Measurements from ENCODE around the gene KIAA0513.

GRCh38 chr16:84992717-84993075 lies 34.9 kb upstream of the KIAA0513 start:
- TF ChIP-seq CTCF (IDR thresholded peaks at IDR 0.05; ENCODE audit: borderline replicate concordance, extremely low read depth, low read length, poor library complexity, severe bottlenecking) (no peak), EZH2 (IDR thresholded peaks at IDR 0.05; ENCODE audit: borderline replicate concordance, low read depth, low read length, severe bottlenecking) (no peak)

All from DND-41 (cell line).